ENCODE data around the gene HMGCL.

The HMGCL gene

GRCh38 chr1:23825762-23826522 is 713 bp upstream of the HMGCL start:
- peak overlapping the region; percentile 96 for H3K4me3 ChIP-seq (ENCODE audit: low read length)
- H3K36me3 ChIP-seq (ENCODE audit: insufficient read depth, low read length): no peaks in the 10 kb centered on the region
- H3K4me1 ChIP-seq (ENCODE audit: insufficient read depth, low read length): no peaks in the 10 kb centered on the region
- no peaks in the 10 kb centered on the region for H3K27me3 ChIP-seq (ENCODE audit: insufficient read depth, low read length)
- WGBS: 69% methylated on average over 23 of the region's 24 CpGs
- peak overlapping the region; percentile 93 for H3K9ac ChIP-seq (ENCODE audit: low read depth, low read length)
- H3K27ac ChIP-seq (ENCODE audit: low read depth, low read length): no peak overlapping the region
- no peaks in the 10 kb centered on the region for H3K9me3 ChIP-seq (ENCODE audit: insufficient read depth, low read depth, low read length)

- Histone ChIP-seq H3K36me3 (ENCODE audit: insufficient read depth, low read length) (no peaks in the 10 kb centered on the region), H3K27me3 (ENCODE audit: insufficient read depth, low read length) (no peaks in the 10 kb centered on the region), H3K4me1 (ENCODE audit: insufficient read depth, low read length) (no peaks in the 10 kb centered on the region), H3K9me3 (ENCODE audit: insufficient read depth, low read depth, low read length) (no peaks in the 10 kb centered on the region), H3K27ac (ENCODE audit: low read depth, low read length) (peak overlapping the region; percentile 90), H3K4me3 (ENCODE audit: low read length) (peak overlapping the region; percentile 96), H3K9ac (ENCODE audit: low read depth, low read length) (peak overlapping the region; percentile 93)
- WGBS: 10% methylated on average over 8 of the region's 8 CpGs
Observed at GRCh38 chr1:23824711-23825075, 536 bp downstream of the HMGCL start.

GRCh38 chr1:23823767-23824166 is 1.5 kb downstream of the HMGCL start:
- Histone ChIP-seq H3K4me1 (ENCODE audit: insufficient read depth, low read length) (no peaks in the 10 kb centered on the region), H3K4me3 (ENCODE audit: low read length) (0 out of 2 replicates have a peak overlapping the region, but pooled peaks have one; percentile 96), H3K27me3 (ENCODE audit: insufficient read depth, low read length) (no peaks in the 10 kb centered on the region), H3K9me3 (ENCODE audit: insufficient read depth, low read depth, low read length) (no peaks in the 10 kb centered on the region), H3K9ac (ENCODE audit: low read depth, low read length) (no peak overlapping the region), H3K36me3 (ENCODE audit: insufficient read depth, low read length) (no peaks in the 10 kb centered on the region), H3K27ac (ENCODE audit: low read depth, low read length) (no peak overlapping the region)
- WGBS: 90% methylated on average over 7 of the region's 7 CpGs

GRCh38 chr1:23817633-23818032 is 7.6 kb downstream of the HMGCL start:
- H3K9ac ChIP-seq (ENCODE audit: low read depth, low read length): no peak overlapping the region
- H3K4me3 ChIP-seq (ENCODE audit: low read length): no peak overlapping the region
- no peaks in the 10 kb centered on the region for H3K4me1 ChIP-seq (ENCODE audit: insufficient read depth, low read length)
- peaks cover 23% of the 10 kb centered on the region; the same call in 1 of the 2 replicates for H3K36me3 ChIP-seq (ENCODE audit: insufficient read depth, low read length)
- no peaks in the 10 kb centered on the region for H3K27me3 ChIP-seq (ENCODE audit: insufficient read depth, low read length)
- H3K27ac ChIP-seq (ENCODE audit: low read depth, low read length): no peak overlapping the region
- H3K9me3 ChIP-seq (ENCODE audit: insufficient read depth, low read depth, low read length): no peaks in the 10 kb centered on the region
- 91% methylated on average over 2 of the region's 3 CpGs for WGBS

- H3K9ac ChIP-seq (ENCODE audit: low read depth, low read length): no peak overlapping the region
- H3K36me3 ChIP-seq (ENCODE audit: insufficient read depth, low read length): peaks cover 27% of the 10 kb centered on the region; the same call in 1 of the 2 replicates
- no peak overlapping the region for H3K4me3 ChIP-seq (ENCODE audit: low read length)
- no peaks in the 10 kb centered on the region for H3K4me1 ChIP-seq (ENCODE audit: insufficient read depth, low read length)
- H3K27ac ChIP-seq (ENCODE audit: low read depth, low read length): no peak overlapping the region
- H3K27me3 ChIP-seq (ENCODE audit: insufficient read depth, low read length): no peaks in the 10 kb centered on the region
- H3K9me3 ChIP-seq (ENCODE audit: insufficient read depth, low read depth, low read length): no peaks in the 10 kb centered on the region
Observed at GRCh38 chr1:23816906-23817305, 8.3 kb downstream of the HMGCL start.

- Histone ChIP-seq H3K36me3 (ENCODE audit: insufficient read depth, low read length) (peaks cover 27% of the 10 kb centered on the region; the same call in 1 of the 2 replicates), H3K9me3 (ENCODE audit: insufficient read depth, low read depth, low read length) (no peaks in the 10 kb centered on the region), H3K4me1 (ENCODE audit: insufficient read depth, low read length) (no peaks in the 10 kb centered on the region), H3K9ac (ENCODE audit: low read depth, low read length) (no peak overlapping the region), H3K4me3 (ENCODE audit: low read length) (no peak overlapping the region), H3K27ac (ENCODE audit: low read depth, low read length) (no peak overlapping the region), H3K27me3 (ENCODE audit: insufficient read depth, low read length) (no peaks in the 10 kb centered on the region)
- 94% methylated on average over 3 of the region's 3 CpGs for WGBS
Observed at GRCh38 chr1:23816361-23816760, 8.9 kb downstream of the HMGCL start.

- peaks cover 27% of the 10 kb centered on the region; the same call in 1 of the 2 replicates for H3K36me3 ChIP-seq (ENCODE audit: insufficient read depth, low read length)
- no peaks in the 10 kb centered on the region for H3K27me3 ChIP-seq (ENCODE audit: insufficient read depth, low read length)
- 94% methylated on average over 4 of the region's 4 CpGs for WGBS
- no peak overlapping the region for H3K4me3 ChIP-seq (ENCODE audit: low read length)
- no peaks in the 10 kb centered on the region for H3K4me1 ChIP-seq (ENCODE audit: insufficient read depth, low read length)
- no peaks in the 10 kb centered on the region for H3K9me3 ChIP-seq (ENCODE audit: insufficient read depth, low read depth, low read length)
- no peak overlapping the region for H3K27ac ChIP-seq (ENCODE audit: low read depth, low read length)
- no peak overlapping the region for H3K9ac ChIP-seq (ENCODE audit: low read depth, low read length)
Observed at GRCh38 chr1:23814016-23814415, 11.2 kb downstream of the HMGCL start.

- H3K9me3 ChIP-seq (ENCODE audit: insufficient read depth, low read depth, low read length): no peaks in the 10 kb centered on the region
- no peak overlapping the region for H3K4me3 ChIP-seq (ENCODE audit: low read length)
- no peaks in the 10 kb centered on the region for H3K27me3 ChIP-seq (ENCODE audit: insufficient read depth, low read length)
- 60% methylated on average over 3 of the region's 3 CpGs for WGBS
- no peak overlapping the region for H3K9ac ChIP-seq (ENCODE audit: low read depth, low read length)
- no peak overlapping the region for H3K27ac ChIP-seq (ENCODE audit: low read depth, low read length)
- no peaks in the 10 kb centered on the region for H3K4me1 ChIP-seq (ENCODE audit: insufficient read depth, low read length)
- peaks cover 10% of the 10 kb centered on the region; the same call in 1 of the 2 replicates for H3K36me3 ChIP-seq (ENCODE audit: insufficient read depth, low read length)
Observed at GRCh38 chr1:23810818-23811540, 14.2 kb downstream of the HMGCL start.

- 35% methylated on average over 6 of the region's 6 CpGs for WGBS
- Histone ChIP-seq H3K27me3 (ENCODE audit: insufficient read depth, low read length) (no peaks in the 10 kb centered on the region), H3K9me3 (ENCODE audit: insufficient read depth, low read depth, low read length) (no peaks in the 10 kb centered on the region), H3K9ac (ENCODE audit: low read depth, low read length) (no peak overlapping the region), H3K4me3 (ENCODE audit: low read length) (no peak overlapping the region), H3K27ac (ENCODE audit: low read depth, low read length) (no peak overlapping the region), H3K4me1 (ENCODE audit: insufficient read depth, low read length) (no peaks in the 10 kb centered on the region), H3K36me3 (ENCODE audit: insufficient read depth, low read length) (peaks cover 7% of the 10 kb centered on the region; the same call in 1 of the 2 replicates)
Observed at GRCh38 chr1:23809751-23810171, 15.5 kb downstream of the HMGCL start.

- WGBS: 89% methylated on average over 3 of the region's 3 CpGs
- Histone ChIP-seq H3K4me1 (ENCODE audit: insufficient read depth, low read length) (no peaks in the 10 kb centered on the region), H3K27ac (ENCODE audit: low read depth, low read length) (no peak overlapping the region), H3K4me3 (ENCODE audit: low read length) (no peak overlapping the region), H3K36me3 (ENCODE audit: insufficient read depth, low read length) (0 out of 2 replicates have a peak, but pooled peaks cover 3% of the 10 kb centered on the region), H3K27me3 (ENCODE audit: insufficient read depth, low read length) (no peaks in the 10 kb centered on the region; the same call in 1 of the 2 replicates), H3K9ac (ENCODE audit: low read depth, low read length) (no peak overlapping the region), H3K9me3 (ENCODE audit: insufficient read depth, low read depth, low read length) (no peaks in the 10 kb centered on the region)
Observed at GRCh38 chr1:23807453-23807852, 17.8 kb downstream of the HMGCL start.

GRCh38 chr1:23806280-23806679 is 18.9 kb downstream of the HMGCL start:
- peaks cover 11% of the 10 kb centered on the region for H3K27me3 ChIP-seq (ENCODE audit: insufficient read depth, low read length)
- H3K9me3 ChIP-seq (ENCODE audit: insufficient read depth, low read depth, low read length): no peaks in the 10 kb centered on the region
- H3K9ac ChIP-seq (ENCODE audit: low read depth, low read length): no peak overlapping the region
- no peak overlapping the region for H3K27ac ChIP-seq (ENCODE audit: low read depth, low read length)
- H3K4me3 ChIP-seq (ENCODE audit: low read length): no peak overlapping the region
- WGBS: 70% methylated on average over 6 of the region's 6 CpGs
- H3K4me1 ChIP-seq (ENCODE audit: insufficient read depth, low read length): no peaks in the 10 kb centered on the region
- no peaks in the 10 kb centered on the region for H3K36me3 ChIP-seq (ENCODE audit: insufficient read depth, low read length)
